Measurements from ENCODE around the gene PTPRA.

Gene PTPRA

GRCh38 chr20:3084283-3084985 lies 211.2 kb downstream of the PTPRA start, which contains the start of gene AVP:
Gene AVP, minus strand, starts transcription at chr20:3084724. Its CDS starts 50 bp downstream, at chr20:3084674.
- H3K4me1 ChIP-seq (ENCODE audit: insufficient read depth, insufficient read length) = no peaks in the 10 kb centered on the region
- TF ChIP-seq YY1 (IDR thresholded peaks at IDR 0.05; ENCODE audit: insufficient read depth, insufficient read length) = no peak
- H3K4me3 ChIP-seq (ENCODE audit: insufficient read length, low read depth) = no peak within 1 kb of the TSS
- no peak for DNase-seq (ENCODE audit: low read depth, low spot score)
- no peaks in the 10 kb centered on the region for H3K36me3 ChIP-seq (ENCODE audit: insufficient read depth, insufficient read length, low read length)
- H3K27me3 ChIP-seq (ENCODE audit: insufficient read depth, insufficient read length) = peaks cover 45% of the 10 kb centered on the region
- no peaks in the 10 kb centered on the region for H3K9me3 ChIP-seq (ENCODE audit: insufficient read depth, low read length)
- H3K9ac ChIP-seq (ENCODE audit: insufficient read length, low read depth) = no peak within 1 kb of the TSS

- Histone ChIP-seq H3K4me1 (ENCODE audit: insufficient read depth, insufficient read length) (no peaks in the 10 kb centered on the region), H3K27me3 (ENCODE audit: insufficient read depth, insufficient read length) (peaks cover 45% of the 10 kb centered on the region), H3K4me3 (ENCODE audit: insufficient read length, low read depth) (no peak overlapping the region), H3K9ac (ENCODE audit: insufficient read length, low read depth) (no peak overlapping the region), H3K9me3 (ENCODE audit: insufficient read depth, low read length) (no peaks in the 10 kb centered on the region), H3K36me3 (ENCODE audit: insufficient read depth, insufficient read length, low read length) (no peaks in the 10 kb centered on the region)
- TF ChIP-seq YY1 (IDR thresholded peaks at IDR 0.05; ENCODE audit: insufficient read depth, insufficient read length) (no peak), SUZ12 (IDR thresholded peaks at IDR 0.05; ENCODE audit: extremely low read depth, insufficient read depth, insufficient read length) (no peak), ZNF274 (IDR thresholded peaks at IDR 0.05; ENCODE audit: low read depth, low read length) (no peak)
- DNase-seq (ENCODE audit: low read depth, low spot score) = no peak
Observed at GRCh38 chr20:3084986-3085360, 211.7 kb downstream of the PTPRA start.

DNA sequence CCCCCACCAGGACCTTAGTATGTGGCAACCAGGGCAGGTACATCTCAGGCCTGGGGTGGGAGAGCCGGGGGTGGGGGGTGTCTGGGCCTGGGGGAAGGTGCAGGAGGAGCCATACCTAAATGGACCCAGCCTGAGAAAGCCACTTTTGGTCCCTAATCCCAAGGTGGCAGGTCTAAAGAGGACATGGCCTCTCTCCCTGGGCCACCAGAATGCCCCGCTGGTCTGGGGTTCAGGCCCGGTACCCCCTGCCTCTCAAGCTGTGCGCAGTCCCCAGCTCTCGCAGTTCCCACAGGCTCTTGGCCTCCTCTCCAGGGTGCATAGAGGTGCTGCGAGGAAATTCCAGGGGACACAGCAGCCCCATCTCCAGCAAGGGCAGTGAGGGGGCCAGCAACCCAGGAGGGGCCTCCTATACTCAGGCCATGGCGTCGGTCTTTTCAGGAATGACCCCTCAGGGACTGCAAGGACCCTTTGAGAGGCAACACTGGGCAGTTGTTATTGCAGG lies 212.3 kb downstream of the PTPRA start:
- no peak for TF ChIP-seq SUZ12 (IDR thresholded peaks at IDR 0.05; ENCODE audit: extremely low read depth, insufficient read depth, insufficient read length)
- TF ChIP-seq YY1 (IDR thresholded peaks at IDR 0.05; ENCODE audit: insufficient read depth, insufficient read length) = no peak
- TF ChIP-seq ZNF274 (IDR thresholded peaks at IDR 0.05; ENCODE audit: low read depth, low read length) = no peak
- H3K9ac ChIP-seq (ENCODE audit: insufficient read length, low read depth) = no peak overlapping the region
- no peaks in the 10 kb centered on the region for H3K9me3 ChIP-seq (ENCODE audit: insufficient read depth, low read length)
- H3K4me1 ChIP-seq (ENCODE audit: insufficient read depth, insufficient read length) = no peaks in the 10 kb centered on the region
- no peaks in the 10 kb centered on the region for H3K36me3 ChIP-seq (ENCODE audit: insufficient read depth, insufficient read length, low read length)
- H3K27me3 ChIP-seq (ENCODE audit: insufficient read depth, insufficient read length) = peaks cover 42% of the 10 kb centered on the region
- no peak overlapping the region for H3K4me3 ChIP-seq (ENCODE audit: insufficient read length, low read depth)
- DNase-seq (ENCODE audit: low read depth, low spot score) = no peak

GRCh38 chr20:3088031-3088430 lies 214.8 kb downstream of the PTPRA start:
- Histone ChIP-seq H3K9ac (ENCODE audit: insufficient read length, low read depth) (no peak overlapping the region), H3K36me3 (ENCODE audit: insufficient read depth, insufficient read length, low read length) (no peaks in the 10 kb centered on the region), H3K4me3 (ENCODE audit: insufficient read length, low read depth) (no peak overlapping the region), H3K9me3 (ENCODE audit: insufficient read depth, low read length) (no peaks in the 10 kb centered on the region), H3K4me1 (ENCODE audit: insufficient read depth, insufficient read length) (no peaks in the 10 kb centered on the region), H3K27me3 (ENCODE audit: insufficient read depth, insufficient read length) (peaks cover 30% of the 10 kb centered on the region)
- DNase-seq (ENCODE audit: low read depth, low spot score) = no peak
- TF ChIP-seq ZNF274 (IDR thresholded peaks at IDR 0.05; ENCODE audit: low read depth, low read length) = no peak
- TF ChIP-seq SUZ12 (IDR thresholded peaks at IDR 0.05; ENCODE audit: extremely low read depth, insufficient read depth, insufficient read length) = no peak
- no peak for TF ChIP-seq YY1 (IDR thresholded peaks at IDR 0.05; ENCODE audit: insufficient read depth, insufficient read length)

Data from NT2/D1 (cell line).